HG02973 (cell line): ENCODE data around the gene SDK1.

Experiments used
- ATAC-seq: cut with Tn5 transposase; IDR thresholded peaks from one replicate; pipeline ENCODE4 v1.9.1; 2021; ENCODE audit warnings: moderate library complexity; ENCODE audit not compliant: unreplicated experiment

SDK1 gene

DNA sequence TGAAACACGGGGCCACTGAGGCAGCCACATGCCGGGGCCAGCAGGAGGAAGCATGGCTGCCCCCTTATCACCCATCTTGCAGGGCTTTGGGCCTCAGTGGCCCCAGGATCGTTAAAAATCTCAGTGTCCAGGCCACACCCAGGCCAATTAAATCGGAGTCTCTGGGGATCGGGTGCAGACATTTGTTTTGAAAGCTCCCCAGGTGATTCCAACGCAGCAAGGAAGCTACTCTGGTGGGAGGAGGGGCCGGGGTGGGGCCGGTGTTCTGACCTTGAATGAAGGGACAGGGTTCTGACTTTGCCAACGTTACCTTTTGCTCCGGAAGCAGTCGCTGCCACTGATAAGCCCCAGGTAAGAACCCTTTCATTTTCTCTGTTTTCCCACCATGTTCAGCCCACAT, 968.7 kb downstream of the SDK1 start:
- no peak for ATAC-seq

- no peak for ATAC-seq
These were observed 969.2 kb downstream of the SDK1 start for GRCh38 chr7:4270268-4270667.

- no peak for ATAC-seq
These were observed 970.1 kb downstream of the SDK1 start for GRCh38 chr7:4270941-4271715.

- ATAC-seq, result no peak
These were observed 970.6 kb downstream of the SDK1 start for GRCh38 chr7:4271716-4272015.

DNA sequence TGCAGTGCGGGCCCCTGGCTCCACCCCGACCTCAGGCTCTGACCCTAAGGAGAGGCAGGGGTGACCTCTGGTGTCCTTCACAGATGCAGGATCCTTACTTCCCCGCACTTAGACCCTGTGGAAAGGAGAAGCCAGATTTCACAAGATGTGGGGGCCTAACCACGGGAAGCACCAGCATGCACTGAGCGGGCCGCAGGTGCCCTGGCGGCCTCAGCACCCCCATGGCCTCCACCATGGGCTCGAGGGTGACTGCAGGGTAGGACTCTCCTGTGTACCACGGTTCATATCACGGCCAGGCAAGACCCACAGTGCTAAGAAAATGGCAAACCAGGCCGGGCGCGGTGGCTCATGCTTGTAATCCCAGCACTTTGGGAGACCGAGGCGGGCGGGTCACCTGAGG, 971.1 kb downstream of the SDK1 start:
- no peak for ATAC-seq

GRCh38 chr7:4273566-4274230, 972.6 kb downstream of the SDK1 start:
- ATAC-seq, result no peak

GRCh38 chr7:4274286-4274685, 973.2 kb downstream of the SDK1 start:
- ATAC-seq, result no peak

- no peak for ATAC-seq
These were observed 976.9 kb downstream of the SDK1 start for GRCh38 chr7:4277936-4278335.

GRCh38 chr7:4279216-4279615, 978.2 kb downstream of the SDK1 start:
- no peak for ATAC-seq

DNA sequence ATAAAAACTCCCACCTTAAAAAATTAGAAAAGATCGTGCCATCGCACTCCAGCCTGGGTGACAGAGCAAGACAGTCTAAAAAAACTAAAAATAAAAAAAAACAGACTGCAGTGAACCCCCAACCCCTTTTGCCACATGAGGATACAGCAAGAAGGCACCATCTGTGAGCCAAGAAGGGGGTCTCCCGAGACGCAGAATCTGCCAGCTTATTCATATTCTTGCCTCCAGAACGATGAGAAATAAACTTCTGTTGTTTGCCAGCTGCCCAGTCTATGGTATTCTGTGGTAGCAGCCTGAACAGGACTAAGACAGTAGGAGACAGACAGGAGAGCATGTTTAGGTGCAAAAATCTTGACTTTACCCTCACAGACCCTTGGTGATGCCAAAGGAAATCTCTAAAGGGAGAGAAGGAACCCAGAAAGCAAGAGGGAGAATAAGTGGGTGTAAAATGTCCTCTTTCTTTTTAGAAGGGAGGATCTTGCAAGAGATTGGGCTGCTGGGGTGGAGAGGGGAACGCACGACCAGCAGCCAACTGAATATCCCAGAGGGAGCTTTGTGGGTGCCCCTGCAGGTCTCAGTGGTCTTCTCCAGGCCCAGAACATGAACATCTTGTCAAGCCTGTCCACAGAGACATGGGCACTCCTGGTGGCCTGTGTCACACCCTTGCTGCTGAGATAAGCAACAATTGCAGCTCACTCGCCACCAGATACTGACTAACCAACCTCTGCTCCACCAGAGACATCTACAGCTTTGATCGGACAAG, 980.4 kb downstream of the SDK1 start:
- no peak for ATAC-seq

DNA sequence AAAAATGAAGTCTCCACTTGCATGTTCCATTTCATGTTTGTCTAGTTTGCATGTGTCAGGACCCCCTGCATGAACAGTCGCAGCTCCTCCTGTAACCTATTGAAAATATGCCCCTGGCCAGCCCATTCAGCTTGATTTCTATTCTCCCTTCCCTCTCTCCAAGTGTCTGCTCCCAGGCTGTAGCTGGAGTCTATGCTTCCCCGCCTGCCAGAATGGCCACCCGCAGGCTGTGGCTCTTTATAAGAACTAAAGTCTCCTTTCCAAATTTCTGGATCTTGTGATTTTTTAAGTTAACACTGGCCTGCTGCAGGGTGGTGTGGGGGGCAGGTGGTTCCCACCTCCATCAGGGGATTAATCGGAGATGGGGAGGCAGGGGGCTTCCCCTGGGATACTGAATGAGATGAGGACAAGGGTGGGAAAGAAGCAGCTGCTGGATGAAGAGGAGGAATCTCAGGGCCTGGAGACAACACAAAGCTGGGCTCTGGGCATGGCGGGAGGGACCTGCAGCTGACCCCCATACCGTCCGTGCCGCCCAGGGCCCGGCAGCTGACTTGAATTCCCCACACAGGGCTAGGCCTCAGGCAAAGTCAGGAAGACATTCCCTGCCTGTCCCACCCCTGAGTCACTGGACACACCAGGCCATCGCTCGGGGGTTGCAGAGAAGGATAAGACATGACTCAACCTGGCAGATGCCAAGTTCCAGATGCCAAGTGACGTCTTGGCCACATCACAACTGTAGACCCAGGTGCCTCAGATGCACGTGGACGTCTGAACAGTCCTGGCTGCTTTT, 981.6 kb downstream of the SDK1 start:
- ATAC-seq, result no peak

GRCh38 chr7:4286351-4286750, 985.3 kb downstream of the SDK1 start:
- no peak for ATAC-seq

- ATAC-seq, result no peak
These were observed 987.8 kb downstream of the SDK1 start for GRCh38 chr7:4288791-4289394.

- no peak for ATAC-seq
These were observed 996.3 kb downstream of the SDK1 start for GRCh38 chr7:4297165-4297917.

GRCh38 chr7:4297918-4298219, 996.8 kb downstream of the SDK1 start:
- no peak for ATAC-seq

DNA sequence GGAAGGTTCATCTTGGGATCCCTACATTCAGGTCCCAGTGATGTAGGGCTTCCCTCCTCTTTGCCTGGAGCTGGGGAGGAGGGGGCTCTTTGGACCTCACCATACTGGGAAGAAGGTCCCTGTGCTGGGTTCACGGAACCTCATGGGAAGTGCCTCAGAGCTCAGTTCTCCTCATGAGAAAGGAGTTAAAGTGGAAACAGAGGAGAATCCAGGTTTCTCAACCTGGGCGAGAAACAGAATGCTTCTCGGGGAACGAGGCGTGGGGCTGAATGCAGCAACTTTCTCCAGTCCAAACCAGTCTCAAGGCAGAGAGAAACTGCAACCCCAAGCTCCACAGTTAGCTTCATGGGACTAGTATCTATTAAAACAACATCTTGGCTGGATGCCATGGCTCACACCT, 998.4 kb downstream of the SDK1 start:
- ATAC-seq, result no peak

DNA sequence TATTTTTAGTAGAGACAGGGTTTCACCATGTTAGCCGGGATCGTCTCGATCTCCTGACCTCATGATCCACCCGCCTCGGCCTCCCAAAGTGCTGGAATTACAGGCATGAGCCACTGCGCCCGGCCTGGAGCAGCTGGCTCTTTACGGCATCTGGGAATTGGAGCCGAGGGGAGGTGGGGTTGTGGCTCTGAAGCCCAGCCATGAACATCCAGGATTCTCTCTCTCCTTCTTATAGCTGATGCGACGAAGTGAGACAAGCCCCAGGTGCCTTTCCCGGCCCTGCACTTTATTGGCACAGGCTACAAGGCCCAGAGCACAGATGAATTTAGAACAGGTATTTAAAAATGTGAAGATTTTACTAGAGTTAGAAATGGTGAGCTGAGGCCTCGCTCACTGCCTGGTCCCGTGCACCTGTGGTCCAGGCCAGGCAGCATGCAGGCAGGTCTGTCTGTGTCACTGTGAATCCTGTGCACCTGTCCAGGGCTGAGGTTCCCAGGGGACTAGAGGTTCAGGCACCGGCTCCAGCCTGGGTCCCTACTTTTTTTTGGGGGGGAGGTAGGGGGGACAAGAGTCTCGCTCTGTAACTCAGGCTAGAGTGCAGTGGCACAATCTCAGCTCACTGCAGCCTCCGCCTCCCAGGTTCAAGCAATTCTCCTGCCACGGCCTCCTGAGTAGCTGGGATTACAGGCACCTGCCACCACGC, 1001.3 kb downstream of the SDK1 start:
- no peak for ATAC-seq

GRCh38 chr7:4307316-4308204, 1006.5 kb downstream of the SDK1 start:
- no peak for ATAC-seq

DNA sequence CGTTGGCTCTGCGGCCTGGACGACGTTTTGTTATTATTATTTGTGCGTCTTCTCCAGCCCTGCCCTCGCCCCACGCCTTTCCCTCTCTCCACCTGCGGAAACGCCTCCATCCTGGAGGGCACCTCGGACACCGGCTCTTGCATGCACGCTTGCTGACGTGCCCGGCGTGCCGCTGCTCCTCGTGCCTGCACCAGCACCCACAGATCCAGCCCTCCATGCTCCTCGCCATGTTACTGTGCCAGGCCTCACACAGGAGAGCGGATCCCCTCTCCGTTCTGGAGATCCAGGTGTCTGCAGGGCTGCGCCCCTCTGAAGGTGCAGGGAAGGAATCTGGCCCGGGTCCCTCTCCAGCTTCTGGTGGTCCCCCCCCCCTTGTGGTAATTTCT, 1007.1 kb downstream of the SDK1 start:
- ATAC-seq, result no peak
